ENCODE data around the gene UBE2G2.

DNA sequence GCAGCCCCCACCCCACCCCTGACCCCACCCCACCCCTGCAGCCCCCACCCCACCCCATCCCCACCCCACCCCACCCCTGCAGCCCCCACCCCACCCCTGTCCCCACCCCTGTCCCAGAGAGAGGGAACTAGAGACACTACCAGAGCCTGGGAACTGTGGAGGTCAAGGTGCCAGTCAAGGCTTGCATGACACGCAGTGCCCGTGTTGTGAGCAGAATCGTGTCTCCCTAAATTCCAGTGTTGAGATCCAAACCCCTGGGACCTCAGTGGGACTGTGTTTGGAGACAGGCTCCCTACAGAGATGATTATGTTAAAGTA lies 34.7 kb upstream of the UBE2G2 start:
- TF ChIP-seq POLR2A (IDR thresholded peaks at IDR 0.05) (no peak), CTCF (IDR thresholded peaks at IDR 0.05 in 8 of 11, conservative IDR thresholded peaks at IDR 0.05 in 3 of 11) (no peak), POLR2AphosphoS5 (IDR thresholded peaks at IDR 0.05) (no peak)

Measured in spleen (tissue), 7 donors.